GM03348 (cell line): ENCODE measurements around the gene ATP10A.

Source experiments
- DNase-seq: peaks from one replicate; pipeline ENCODE4 v3.0.0; 2012; ENCODE audit warnings: low spot score

Gene ATP10A

GRCh38 chr15:25825207-25825606 lies 37.9 kb downstream of the ATP10A start:
- DNase-seq = no peak

- DNase-seq = no peak
Measured at GRCh38 chr15:25824618-25825017, 38.5 kb downstream of the ATP10A start.

- DNase-seq = no peak
Measured at GRCh38 chr15:25812845-25813244, 50.3 kb downstream of the ATP10A start.

- no peak for DNase-seq
Measured at GRCh38 chr15:25812073-25812472, 51.1 kb downstream of the ATP10A start.

- DNase-seq = no peak
Measured at GRCh38 chr15:25811481-25811906, 51.6 kb downstream of the ATP10A start.

GRCh38 chr15:25810631-25811091 lies 52.5 kb downstream of the ATP10A start:
- DNase-seq = no peak

- no peak for DNase-seq
Measured at GRCh38 chr15:25810154-25810553, 53.0 kb downstream of the ATP10A start.

- no peak for DNase-seq
Measured at GRCh38 chr15:25807063-25807462, 56.1 kb downstream of the ATP10A start.

- DNase-seq = peak; percentile 73
Measured at GRCh38 chr15:25805031-25805430, 58.1 kb downstream of the ATP10A start.

GRCh38 chr15:25804451-25804850 lies 58.7 kb downstream of the ATP10A start:
- no peak for DNase-seq

GRCh38 chr15:25803541-25803940 lies 59.6 kb downstream of the ATP10A start:
- no peak for DNase-seq

- no peak for DNase-seq
Measured at GRCh38 chr15:25803036-25803435, 60.1 kb downstream of the ATP10A start.

- DNase-seq = no peak
Measured at GRCh38 chr15:25802285-25802830, 60.8 kb downstream of the ATP10A start.

GRCh38 chr15:25801586-25802284 lies 61.4 kb downstream of the ATP10A start:
- no peak for DNase-seq

GRCh38 chr15:25800761-25801515 lies 62.2 kb downstream of the ATP10A start:
- no peak for DNase-seq

GRCh38 chr15:25799906-25800700 lies 63.0 kb downstream of the ATP10A start:
- DNase-seq = no peak

GRCh38 chr15:25797936-25798901 lies 64.9 kb downstream of the ATP10A start:
- peak; percentile 62 for DNase-seq

GRCh38 chr15:25797511-25797935 lies 65.6 kb downstream of the ATP10A start:
- DNase-seq = peak; percentile 62

- DNase-seq = no peak
Measured at GRCh38 chr15:25797035-25797434, 66.1 kb downstream of the ATP10A start.

- no peak for DNase-seq
Measured at GRCh38 chr15:25796395-25796794, 66.7 kb downstream of the ATP10A start.

- no peak for DNase-seq
Measured at GRCh38 chr15:25795712-25796111, 67.4 kb downstream of the ATP10A start.
